Erythroblast (primary cell): ENCODE results near the gene MUC20.

Source experiments
- DNase-seq, 2 experiments: peaks; one replicate each; lab custom pipeline; 2025; lab: John Stamatoyannopoulos, UW
- GATA1 ChIP-seq: IDR thresholded peaks from 2 replicates; pipeline ENCODE4 v1.6.1; 2011; ENCODE audit warnings: low read depth, mild to moderate bottlenecking, control low read depth, low read length, moderate library complexity
- POLR2A ChIP-seq: IDR thresholded peaks from 2 replicates; pipeline ENCODE4 v1.6.1; 2011; ENCODE audit warnings: mild to moderate bottlenecking, low read length

The MUC20 gene

GRCh38 chr3:195760345-195761122 is 39.8 kb downstream of the MUC20 start:
- TF ChIP-seq GATA1 (no peak), POLR2A (no peak)
- DNase-seq: no peak

- DNase-seq: no peak
- no peak for TF ChIP-seq POLR2A
Observed at GRCh38 chr3:195761123-195761566, 40.4 kb downstream of the MUC20 start.

GRCh38 chr3:195761567-195762248 is 40.9 kb downstream of the MUC20 start:
- DNase-seq: no peak
- no peak for TF ChIP-seq GATA1
- TF ChIP-seq POLR2A: no peak

GRCh38 chr3:195762249-195762585 is 41.4 kb downstream of the MUC20 start:
- TF ChIP-seq GATA1: no peak
- no peak for TF ChIP-seq POLR2A
- DNase-seq: no peak

- DNase-seq: no peak
- TF ChIP-seq GATA1 (no peak), POLR2A (no peak)
Observed at GRCh38 chr3:195762611-195763010, 41.8 kb downstream of the MUC20 start.

- TF ChIP-seq GATA1 (no peak), POLR2A (no peak)
- DNase-seq: no peak
Observed at GRCh38 chr3:195763076-195763830, 42.5 kb downstream of the MUC20 start.

GRCh38 chr3:195763843-195764825 is 43.4 kb downstream of the MUC20 start:
- no peak for TF ChIP-seq POLR2A
- no peak for TF ChIP-seq GATA1
- DNase-seq: no peak

GRCh38 chr3:195764961-195765706 is 44.4 kb downstream of the MUC20 start:
- DNase-seq: no peak
- TF ChIP-seq POLR2A: no peak
- no peak for TF ChIP-seq GATA1

- no peak for TF ChIP-seq GATA1
- TF ChIP-seq POLR2A: no peak
- DNase-seq: no peak
Observed at GRCh38 chr3:195766671-195767070, 45.9 kb downstream of the MUC20 start.

GRCh38 chr3:195767792-195768191 is 47.0 kb downstream of the MUC20 start:
- TF ChIP-seq GATA1: no peak
- no peak for TF ChIP-seq POLR2A
- no peak for DNase-seq

- TF ChIP-seq POLR2A: no peak
- TF ChIP-seq GATA1: no peak
- no peak for DNase-seq
Observed at GRCh38 chr3:195768414-195768813, 47.6 kb downstream of the MUC20 start.

GRCh38 chr3:195768831-195769303 is 48.1 kb downstream of the MUC20 start:
- DNase-seq: no peak
- TF ChIP-seq GATA1 (no peak), POLR2A (no peak)

- TF ChIP-seq POLR2A (no peak), GATA1 (no peak)
- DNase-seq: no peak
Observed at GRCh38 chr3:195769551-195769950, 48.8 kb downstream of the MUC20 start.
